Hepatocyte (in vitro differentiated cells): Measurements from ENCODE around the gene NR2F1-AS1. TPM values are rescaled to one million over a fixed set of nuclear protein-coding genes. Genes with fewer than 3 reads are reported as not detected.

ENCODE experiments used
- DNase-seq: peaks from one replicate; pipeline ENCODE4 v3.0.0-alpha.2; 2016; ENCODE audit warnings: low spot score
- H2AFZ ChIP-seq: fragments of 200-600 bp; sonication (generic); 2 replicates; pipeline ENCODE4 v1.6.0; 2016; ENCODE audit warnings: antibody characterized with exemption, mild to moderate bottlenecking
- H3K27ac ChIP-seq: fragments of 200-600 bp; sonication (generic); 2 replicates; pipeline ENCODE4 v1.5.1; 2016; ENCODE audit warnings: mild to moderate bottlenecking
- H3K27me3 ChIP-seq: fragments of 200-600 bp; sonication (generic); 2 replicates; pipeline ENCODE4 v1.6.1; 2016
- H3K36me3 ChIP-seq: fragments of 200-600 bp; sonication (generic); replicated peaks from 2 replicates; pipeline ENCODE4 v1.5.1; 2016; ENCODE audit warnings: low read depth; ENCODE audit not compliant: insufficient read depth
- H3K4me1 ChIP-seq: fragments of 200-600 bp; sonication (generic); 2 replicates; pipeline ENCODE4 v1.5.1; 2016; ENCODE audit warnings: mild to moderate bottlenecking, moderate library complexity; ENCODE audit not compliant: insufficient read depth
- H3K4me2 ChIP-seq: fragments of 200-600 bp; sonication (generic); 2 replicates; pipeline ENCODE4 v1.6.0; 2016
- H3K4me3 ChIP-seq: fragments of 200-600 bp; sonication (generic); 2 replicates; pipeline ENCODE4 v1.5.1; 2016; ENCODE audit warnings: mild to moderate bottlenecking
- H3K79me2 ChIP-seq: fragments of 200-600 bp; sonication (generic); 2 replicates; pipeline ENCODE4 v1.6.0; 2017; ENCODE audit warnings: mild to moderate bottlenecking
- H3K9me2 ChIP-seq: fragments of 200-600 bp; sonication (generic); replicated peaks from 2 replicates; pipeline ENCODE4 v1.6.0; 2017; ENCODE audit warnings: mild to moderate bottlenecking; ENCODE audit not compliant: insufficient read depth
- H3K9me3 ChIP-seq: fragments of 200-600 bp; sonication (generic); 2 replicates; pipeline ENCODE4 v1.5.1; 2016; ENCODE audit warnings: low read depth, mild to moderate bottlenecking
- H4K20me1 ChIP-seq: fragments of 200-600 bp; sonication (generic); 2 replicates; pipeline ENCODE4 v1.6.0; 2016; ENCODE audit warnings: mild to moderate bottlenecking; ENCODE audit not compliant: insufficient read depth, poor library complexity, severe bottlenecking
- CTCF ChIP-seq: fragments of 200-600 bp; sonication (generic); IDR thresholded peaks from 2 replicates; pipeline ENCODE4 v1.5.1; 2016; ENCODE audit warnings: antibody characterized with exemption, mild to moderate bottlenecking; ENCODE audit not compliant: poor library complexity
- EZH2 ChIP-seq: fragments of 200-600 bp; sonication (generic); IDR thresholded peaks from 2 replicates; pipeline ENCODE4 v1.6.1; 2016; ENCODE audit warnings: antibody characterized with exemption, mild to moderate bottlenecking, borderline replicate concordance
- EZH2phosphoT487 ChIP-seq: fragments of 200-600 bp; sonication (generic); IDR thresholded peaks from one replicate; pipeline ENCODE4 v1.6.1; 2018; ENCODE audit warnings: antibody characterized with exemption, mild to moderate bottlenecking, low read depth, moderate library complexity; ENCODE audit not compliant: unreplicated experiment, severe bottlenecking
- WGBS: methylation state at CpG from one replicate; pipeline ENCODE4 v1.1.6; 2016; ENCODE audit warnings: low lambda C conversion rate; ENCODE audit errors: missing lambda C conversion rate; 5-methylcytosine and 5-hydroxymethylcytosine counted together
- microRNA counts: library from miRNA; unstranded; fragments of <30 nt; microRNA quantifications from one replicate; lab custom pipeline; 2017
- polyA plus RNA-seq: library from polyadenylated mRNA; unstranded; fragments of >200 nt; fragmentation: Nextera tagmentation; extraction: Ambion mirVana; gene quantifications from 2 replicates; pipeline ENCODE4 v1.2.1, GENCODE V29; 2016
- total RNA-seq: library from RNA; depleted of rRNA; stranded (reverse); fragments of >200 nt; gene quantifications from 2 replicates; pipeline ENCODE4 v1.2.3, GENCODE V29; 2014

NR2F1-AS1 gene
- total and polyA plus RNA-seq, 2 experiments from 2014 or later = 8.4 to 8.6 TPM

GRCh38 chr5:93360436-93361088 lies 220.5 kb downstream of the NR2F1-AS1 start:
- Histone ChIP-seq H3K36me3 (no peaks in the 10 kb centered on the region), H3K9me2 (no peaks in the 10 kb centered on the region), H3K4me1 (peaks cover 8% of the 10 kb centered on the region), H3K27ac (peak overlapping the region; percentile 83), H3K79me2 (no peaks in the 10 kb centered on the region), H3K27me3 (no peaks in the 10 kb centered on the region), H3K4me3 (no peak overlapping the region), H3K4me2 (no peak overlapping the region), H2AFZ (no peak overlapping the region), H4K20me1 (no peaks in the 10 kb centered on the region), H3K9me3 (no peaks in the 10 kb centered on the region)
- DNase-seq = no peak
- TF ChIP-seq EZH2 = no peak
- no peak for TF ChIP-seq EZH2phosphoT487
- TF ChIP-seq CTCF = no peak
- WGBS = 88% methylated on average over 5 of the region's 5 CpGs

GRCh38 chr5:93359960-93360305 lies 221.1 kb downstream of the NR2F1-AS1 start:
- Histone ChIP-seq H3K9me2 (no peaks in the 10 kb centered on the region), H3K4me1 (peaks cover 8% of the 10 kb centered on the region), H4K20me1 (no peaks in the 10 kb centered on the region), H3K27ac (peak overlapping the region; percentile 83), H3K4me2 (peak overlapping the region; percentile 29), H3K79me2 (no peaks in the 10 kb centered on the region), H3K36me3 (no peaks in the 10 kb centered on the region), H3K4me3 (no peak overlapping the region), H3K27me3 (no peaks in the 10 kb centered on the region), H3K9me3 (no peaks in the 10 kb centered on the region), H2AFZ (no peak overlapping the region)
- whole genome bisulfite sequencing = 82% methylated on average over 5 of the region's 5 CpGs
- DNase-seq = no peak
- TF ChIP-seq EZH2phosphoT487 (no peak), EZH2 (no peak), CTCF (no peak)

MicroRNA genes within 50 kb of the gene (microRNA counts, 767-probe panel; counts per million panel counts)
- not detected for microRNA hsa-miR-2277-3p (lab: Ali Mortazavi, UCI)
- not detected for microRNA hsa-miR-2277-5p (lab: Ali Mortazavi, UCI)

Other genes with a start within 250 kb of the NR2F1-AS1 start
- 15.9 and 19.9 TPM in 2 replicates for gene NR2F1, start 2.0 kb upstream of the NR2F1-AS1 start, total RNA-seq
- gene NR2F1, start 2.0 kb upstream of the NR2F1-AS1 start, polyA plus RNA-seq = 7.3 and 8.9 TPM in 2 replicates
- 1.2 and 1.3 TPM in 2 replicates for gene POU5F2, start 160.4 kb upstream of the NR2F1-AS1 start, total RNA-seq
- gene POU5F2, start 160.4 kb upstream of the NR2F1-AS1 start, polyA plus RNA-seq = 0.05 and 0.55 TPM in 2 replicates